Fibroblast of lung (primary cell): ENCODE results near the gene COL4A3. TPM values are rescaled to one million over a fixed set of nuclear protein-coding genes. Genes with fewer than 3 reads are reported as not detected.

ENCODE experiments used
- DNase-seq, 2 donors: peaks; one replicate each; pipeline versions ENCODE4 v3.0.0 to v3.0.0-alpha.2; 2010; ENCODE audit warnings: low read depth in 2 of 2
- H2AFZ ChIP-seq: 2 replicates; pipeline ENCODE4 v1.5.1; 2012; ENCODE audit warnings: low read length, control low read depth, inconsistent platforms
- H3K27ac ChIP-seq: 2 replicates; pipeline ENCODE4 v1.5.1; 2011; ENCODE audit warnings: low read length, control low read depth; ENCODE audit not compliant: insufficient read depth
- H3K27me3 ChIP-seq: 2 replicates; pipeline ENCODE4 v1.5.1; 2011; ENCODE audit warnings: mild to moderate bottlenecking, low read length; ENCODE audit not compliant: control insufficient read depth, insufficient read depth
- H3K36me3 ChIP-seq: 2 replicates; pipeline ENCODE4 v1.5.1; 2011; ENCODE audit warnings: low read length; ENCODE audit not compliant: control insufficient read depth, insufficient read depth
- H3K4me1 ChIP-seq: 2 replicates; pipeline ENCODE4 v1.5.1; 2011; ENCODE audit warnings: low read length; ENCODE audit not compliant: control insufficient read depth, insufficient read depth; ENCODE audit errors: extremely low read depth
- H3K4me2 ChIP-seq: 2 replicates; pipeline ENCODE4 v1.5.1; 2011; ENCODE audit warnings: low read length, control low read depth; ENCODE audit not compliant: insufficient read depth; ENCODE audit errors: extremely low read depth
- H3K4me3 ChIP-seq, 4 experiments: fragments of 200-600 bp in 1 of 4; sonication (generic) in 1 of 4; replicated peaks in 1 of 4; 2 replicates each; pipeline ENCODE4 v1.5.1; 2011 to 2016; ENCODE audit warnings: low read length in 4 of 4, low read depth in 3 of 4, mild to moderate bottlenecking in 3 of 4, control low read depth in 2 of 4, inconsistent platforms in 1 of 4, mixed read lengths in 1 of 4; ENCODE audit not compliant: insufficient read depth in 1 of 4; ENCODE audit errors: control extremely low read depth in 1 of 4
- H3K79me2 ChIP-seq: 2 replicates; pipeline ENCODE4 v1.5.1; 2012; ENCODE audit warnings: mild to moderate bottlenecking, low read length, inconsistent platforms; ENCODE audit not compliant: control insufficient read depth, insufficient read depth
- H3K9ac ChIP-seq: 2 replicates; pipeline ENCODE4 v1.5.1; 2011; ENCODE audit warnings: mild to moderate bottlenecking, low read length, control low read depth; ENCODE audit not compliant: insufficient read depth
- H3K9me3 ChIP-seq: 2 replicates; pipeline ENCODE4 v1.5.1; 2012; ENCODE audit warnings: low read depth, low read length; ENCODE audit not compliant: control insufficient read depth, insufficient read depth
- H4K20me1 ChIP-seq: 2 replicates; pipeline ENCODE4 v1.5.1; 2011; ENCODE audit warnings: low read length; ENCODE audit not compliant: control insufficient read depth, insufficient read depth; ENCODE audit errors: extremely low read depth
- CTCF ChIP-seq, 2 donors: IDR thresholded peaks in 1 of 2; conservative IDR thresholded peaks in 1 of 2; 1 replicate in 1 of 2; 2 replicates in 1 of 2; pipeline ENCODE4 v1.5.1; 2011 to 2012; ENCODE audit warnings: low read length in 2 of 2, control low read depth in 1 of 2, inconsistent platforms in 1 of 2, low read depth in 1 of 2, mild to moderate bottlenecking in 1 of 2
- EZH2 ChIP-seq: IDR thresholded peaks from 2 replicates; pipeline ENCODE4 v1.5.1; 2012; ENCODE audit warnings: low read length, control low read depth, mild to moderate bottlenecking; ENCODE audit errors: missing control alignments
- polyA plus RNA-seq, 2 donors: library from polyadenylated mRNA; depleted of rRNA in 1 of 2; stranded (reverse) in 1 of 2; unstranded in 1 of 2; fragments of >200 nt; gene quantifications; 2 replicates each; pipeline ENCODE4 v1.2.1, GENCODE V29; 2011 to 2012; ENCODE audit warnings: missing spikeins in 1 of 2
- total RNA-seq: library from RNA; depleted of rRNA; stranded (reverse); fragments of >200 nt; gene quantifications from 2 replicates; pipeline ENCODE4 v1.2.1, GENCODE V29; 2014

COL4A3 gene
- total and polyA plus RNA-seq, 2 donors (not counting 1 experiment from before 2014, with no cell fraction given) = 0.12 to 0.33 TPM

GRCh38 chr2:227348324-227348723, 183.9 kb downstream of the COL4A3 start:
- Histone ChIP-seq H3K4me1 (no peaks in the 10 kb centered on the region), H3K27ac (no peak overlapping the region), H4K20me1 (no peaks in the 10 kb centered on the region), H3K9ac (no peak overlapping the region), H3K4me2 (no peak overlapping the region), H2AFZ (no peak overlapping the region), H3K27me3 (no peaks in the 10 kb centered on the region), H3K4me3 (no peak overlapping the region), H3K9me3 (no peaks in the 10 kb centered on the region), H3K79me2 (no peaks in the 10 kb centered on the region), H3K36me3 (peaks cover 3% of the 10 kb centered on the region)
- no peak for DNase-seq
- TF ChIP-seq CTCF (conservative IDR thresholded peaks at IDR 0.05 in 1 of 2, IDR thresholded peaks at IDR 0.05 in 1 of 2; ENCODE audit: low read depth in 1 of 2, low read length in 2 of 2) = no peak
- TF ChIP-seq EZH2 = no peak

DNA sequence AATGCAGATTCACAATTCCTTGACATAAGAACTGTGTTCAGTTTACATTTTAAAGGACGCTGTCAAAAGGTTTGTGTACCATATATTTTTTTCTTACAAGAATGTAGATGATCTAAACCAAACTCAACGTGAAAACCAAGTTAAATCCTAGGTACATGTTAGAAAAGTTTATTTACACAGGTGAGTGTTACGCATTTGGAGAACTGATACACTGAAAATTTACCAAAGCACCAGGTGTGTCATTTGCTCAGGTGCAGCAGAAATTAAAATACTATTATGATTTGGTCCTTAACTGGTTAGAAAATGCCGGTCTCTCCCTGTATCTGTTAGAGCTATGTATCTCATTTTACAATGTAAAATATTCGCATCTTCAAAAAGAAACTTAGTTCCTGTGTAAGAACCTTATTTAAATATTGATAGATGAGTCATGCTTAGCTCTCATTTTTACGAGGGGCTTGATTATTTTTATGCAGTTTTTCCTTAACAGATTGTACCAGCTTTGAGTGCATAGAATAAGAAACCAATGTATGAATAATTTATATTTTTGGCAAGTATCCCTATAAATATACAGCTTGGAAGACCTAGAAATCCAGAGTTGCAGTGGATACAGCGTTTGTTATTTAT, 185.7 kb downstream of the COL4A3 start:
- H3K4me2 ChIP-seq = no peak overlapping the region
- H3K27ac ChIP-seq = no peak overlapping the region
- DNase-seq = no peak
- H3K4me1 ChIP-seq = no peaks in the 10 kb centered on the region
- H3K9me3 ChIP-seq = no peaks in the 10 kb centered on the region
- no peak overlapping the region for H3K4me3 ChIP-seq
- H4K20me1 ChIP-seq = no peaks in the 10 kb centered on the region
- TF ChIP-seq EZH2 = no peak
- TF ChIP-seq CTCF (conservative IDR thresholded peaks at IDR 0.05 in 1 of 2, IDR thresholded peaks at IDR 0.05 in 1 of 2; ENCODE audit: low read depth in 1 of 2, low read length in 2 of 2) = no peak
- no peaks in the 10 kb centered on the region for H3K27me3 ChIP-seq
- peaks cover 3% of the 10 kb centered on the region for H3K36me3 ChIP-seq
- H2AFZ ChIP-seq = no peak overlapping the region
- no peaks in the 10 kb centered on the region for H3K79me2 ChIP-seq
- no peak overlapping the region for H3K9ac ChIP-seq

- no peak for DNase-seq
- TF ChIP-seq EZH2 = no peak
- no peak for TF ChIP-seq CTCF (conservative IDR thresholded peaks at IDR 0.05 in 1 of 2, IDR thresholded peaks at IDR 0.05 in 1 of 2; ENCODE audit: low read depth in 1 of 2, low read length in 2 of 2)
- Histone ChIP-seq H3K27ac (no peak overlapping the region), H3K79me2 (no peaks in the 10 kb centered on the region), H3K9me3 (no peaks in the 10 kb centered on the region), H3K27me3 (no peaks in the 10 kb centered on the region), H3K4me3 (no peak overlapping the region), H3K4me1 (no peaks in the 10 kb centered on the region), H2AFZ (no peak overlapping the region), H4K20me1 (no peaks in the 10 kb centered on the region), H3K9ac (no peak overlapping the region), H3K36me3 (peaks cover 4% of the 10 kb centered on the region), H3K4me2 (no peak overlapping the region)
These were observed 187.2 kb downstream of the COL4A3 start for GRCh38 chr2:227351639-227352038.
